HCT116 (cell line): ENCODE results near the gene DMD. TPM values are rescaled to one million over a fixed set of nuclear protein-coding genes. Genes with fewer than 3 reads are reported as not detected.

Experiments
- ATAC-seq: fragments of 200-7000 bp; cut with Tn5 transposase; 2 replicates; pipeline ENCODE4 v1.9.1; 2020; ENCODE audit warnings: mild to moderate bottlenecking, moderate library complexity
- BruUV-seq: library from RNA; stranded (reverse); fragments of 400-500 nt; replicated peaks from 2 replicates; lab custom pipeline; 2021; lab: Mats Ljungman, UMichigan
- CTCF ChIA-PET: fragments of 300-600 bp; sonication (Branson Sonifier 250); formaldehyde crosslinking; loops from one replicate; lab custom pipeline; 2021; ENCODE audit warnings: antibody characterized with exemption; lab: Charles Lee
- POLR2A ChIA-PET: fragments of 300-600, 350-600 bp; sonication (Branson Sonifier 250); formaldehyde crosslinking; loops from one replicate; lab custom pipeline; 2021; ENCODE audit warnings: antibody characterized with exemption; lab: Charles Lee
- RAD21 ChIA-PET, 2 experiments: fragments of 300-600 bp; sonication (Branson Sonifier 250); formaldehyde crosslinking; loops; one replicate each; lab custom pipeline; 2023; ENCODE audit warnings: low total read pairs in 2 of 2; ENCODE audit not compliant: uncharacterized antibody in 2 of 2, unreplicated experiment in 2 of 2, low non-redundant PET in 1 of 2; lab: Charles Lee
- DNase-seq: peaks from one replicate; pipeline ENCODE4 v3.0.0-alpha.2; 2010; ENCODE audit warnings: low read depth, low spot score
- H2AFZ ChIP-seq: fragments of 200-600 bp; shearing (Covaris generic), sonication (generic); 2 replicates; pipeline ENCODE4 v1.6.1; 2017; ENCODE audit warnings: low read depth, mixed run types, mixed read lengths, antibody characterized with exemption, low read length; ENCODE audit not compliant: poor library complexity, severe bottlenecking
- H3K27ac ChIP-seq: 2 replicates; pipeline ENCODE4 v1.5.1; 2012; ENCODE audit warnings: low read depth, low read length
- H3K27me3 ChIP-seq: fragments of 200-600 bp; sonication (generic); 2 replicates; pipeline ENCODE4 v1.6.1; 2016; ENCODE audit warnings: mixed run types, low read length, mixed read lengths; ENCODE audit not compliant: insufficient read depth
- H3K36me3 ChIP-seq, 2 experiments: fragments of 200-500 bp in 1 of 2; fragments of 200-600 bp in 1 of 2; sonication (Bioruptor generic) in 1 of 2; sonication (generic) in 1 of 2; 2 replicates each; pipeline versions ENCODE4 v1.5.1 to v1.6.1; 2014 to 2016; ENCODE audit warnings: low read length in 2 of 2, inconsistent platforms in 1 of 2, mixed read lengths in 1 of 2, mixed run types in 1 of 2; ENCODE audit not compliant: insufficient read depth in 2 of 2, control insufficient read depth in 1 of 2
- H3K4me1 ChIP-seq, 2 experiments: fragments of 200-600 bp in 1 of 2; sonication (generic) in 1 of 2; 2 replicates each; pipeline versions ENCODE4 v1.5.1 to v1.6.1; 2012 to 2017; ENCODE audit warnings: low read length in 2 of 2, inconsistent platforms in 1 of 2, mild to moderate bottlenecking in 1 of 2, mixed read lengths in 1 of 2, mixed run types in 1 of 2, moderate library complexity in 1 of 2; ENCODE audit not compliant: insufficient read depth in 2 of 2, control insufficient read depth in 1 of 2
- H3K4me2 ChIP-seq: fragments of 200-600 bp; sonication (generic); 2 replicates; pipeline ENCODE4 v1.6.1; 2017; ENCODE audit warnings: mixed run types, low read length, mixed read lengths
- H3K4me3 ChIP-seq, 2 experiments: fragments of 200-600 bp in 1 of 2; sonication (generic) in 1 of 2; replicated peaks in 1 of 2; 2 replicates each; pipeline ENCODE4 v1.5.1; 2011 to 2016; ENCODE audit warnings: low read length in 2 of 2, control low read depth in 1 of 2, low read depth in 1 of 2, mild to moderate bottlenecking in 1 of 2, mixed read lengths in 1 of 2, mixed run types in 1 of 2
- H3K79me2 ChIP-seq: fragments of 200-600 bp; sonication (generic); 2 replicates; pipeline ENCODE4 v1.6.1; 2017; ENCODE audit warnings: mild to moderate bottlenecking, mixed run types, low read length, moderate library complexity, mixed read lengths; ENCODE audit not compliant: insufficient read depth
- H3K9ac ChIP-seq: fragments of 200-600 bp; sonication (generic); 2 replicates; pipeline ENCODE4 v1.6.1; 2016; ENCODE audit warnings: low read length, mixed read lengths
- H3K9me2 ChIP-seq: fragments of 200-600 bp; sonication (generic), shearing (Covaris generic); 2 replicates; pipeline ENCODE4 v1.6.1; 2017; ENCODE audit warnings: mixed run types, mild to moderate bottlenecking, moderate library complexity; ENCODE audit not compliant: insufficient read depth
- H3K9me3 ChIP-seq, 2 experiments: fragments of 200-500 bp in 1 of 2; fragments of 200-600 bp in 1 of 2; sonication (Bioruptor generic) in 1 of 2; sonication (generic) in 1 of 2; 2 replicates each; pipeline ENCODE4 v1.6.1; 2014 to 2017; ENCODE audit warnings: low read length in 2 of 2, mixed read lengths in 2 of 2, inconsistent platforms in 1 of 2, low read depth in 1 of 2, mild to moderate bottlenecking in 1 of 2, mixed run types in 1 of 2, moderate library complexity in 1 of 2; ENCODE audit not compliant: control insufficient read depth in 1 of 2, insufficient read depth in 1 of 2
- H4K20me1 ChIP-seq: fragments of 200-600 bp; sonication (generic), shearing (Covaris generic); 2 replicates; pipeline ENCODE4 v1.6.1; 2017; ENCODE audit warnings: mixed run types, mild to moderate bottlenecking, moderate library complexity; ENCODE audit not compliant: insufficient read depth
- CEBPB ChIP-seq: IDR thresholded peaks from 2 replicates; pipeline ENCODE4 v1.6.1; 2012; ENCODE audit warnings: low read depth
- EZH2 ChIP-seq: fragments of 200-600 bp; sonication (generic); IDR thresholded peaks from 2 replicates; pipeline ENCODE4 v1.6.1; 2017; ENCODE audit warnings: antibody characterized with exemption, mixed run types
- POLR2AphosphoS5 ChIP-seq: IDR thresholded peaks from 2 replicates; pipeline ENCODE4 v1.6.1; 2011; ENCODE audit warnings: mild to moderate bottlenecking, low read depth, low read length, moderate library complexity
- RAD21 ChIP-seq: IDR thresholded peaks from 2 replicates; pipeline ENCODE4 v1.6.1; 2012; ENCODE audit warnings: low read depth, mild to moderate bottlenecking
- intact Hi-C: fragments of 100-400 bp; cut with micrococcal nuclease; formaldehyde crosslinking; loops from 2 replicates; pipeline ENCODE4 v1.10.0; 2022
- total RNA-seq: library from RNA; stranded (reverse); gene quantifications from one replicate; pipeline ENCODE4 v1.2.1, GENCODE V29; 2021; ENCODE audit not compliant: unreplicated experiment

The DMD gene
- total RNA-seq, 1 experiment from 2014 or later = 0.05 TPM

DNA sequence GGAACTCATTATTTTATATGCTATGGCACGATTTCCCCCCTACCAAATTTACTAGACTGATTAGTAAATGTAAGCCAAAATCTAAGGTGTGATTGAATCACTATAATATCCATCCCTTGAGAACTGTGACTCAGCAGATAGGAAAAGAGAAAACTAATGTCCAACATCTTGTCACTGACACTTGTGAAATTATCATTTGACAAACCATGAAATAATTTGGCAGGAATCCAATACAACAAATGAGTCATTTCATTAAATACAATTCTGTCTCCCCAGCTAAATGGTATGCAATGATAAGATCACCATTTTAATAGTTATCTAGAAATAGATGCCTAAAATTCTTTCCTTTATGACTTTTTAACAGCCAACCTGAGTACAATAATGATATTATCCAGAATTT is 462.3 kb downstream of the DMD start (continued):
- TF ChIP-seq POLR2AphosphoS5 (no peak), CEBPB (no peak)

DNA sequence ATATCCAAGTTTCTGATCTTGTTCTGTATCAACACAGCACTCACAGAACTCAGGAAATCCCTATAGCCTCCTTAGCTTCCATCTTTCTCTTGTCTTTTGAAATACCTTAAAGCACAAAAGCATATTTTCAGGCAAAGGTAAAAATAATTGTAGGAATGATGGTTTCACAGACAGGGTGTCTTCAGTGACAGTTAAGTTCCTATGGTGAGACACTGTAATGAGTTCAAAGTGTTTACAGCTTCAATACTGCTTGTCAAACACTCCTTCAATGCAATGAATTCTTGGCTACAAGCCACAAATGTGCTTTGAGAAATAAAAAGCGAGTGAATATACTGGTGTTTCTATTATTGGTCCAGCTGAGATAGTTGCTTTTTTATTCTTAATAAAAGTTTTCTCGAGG is 466.0 kb downstream of the DMD start:
- Histone ChIP-seq H3K4me1 (no peaks in the 10 kb centered on the region), H4K20me1 (no peaks in the 10 kb centered on the region), H3K27me3 (no peaks in the 10 kb centered on the region), H3K9me2 (no peaks in the 10 kb centered on the region), H3K4me3 (no peak overlapping the region), H3K9me3 (no peaks in the 10 kb centered on the region), H3K36me3 (no peaks in the 10 kb centered on the region), H3K9ac (no peak overlapping the region), H3K27ac (no peak overlapping the region)
- no peak for DNase-seq
- BruUV-seq = no TSS peak
- CTCF ChIA-PET = no interaction called here
- TF ChIP-seq CEBPB (no peak), EZH2 (no peak)
- TF ChIP-seq, all 23 proteins: peak for 0
- RAD21 ChIA-PET = no interaction called here
- Histone ChIP-seq H3K79me2 (no peaks in the 10 kb centered on the region), H2AFZ (no peak overlapping the region), H3K4me2 (no peak overlapping the region)
- POLR2A ChIA-PET = no interaction called here
- no peak for ATAC-seq
- intact Hi-C loops = no loop called here

DNA sequence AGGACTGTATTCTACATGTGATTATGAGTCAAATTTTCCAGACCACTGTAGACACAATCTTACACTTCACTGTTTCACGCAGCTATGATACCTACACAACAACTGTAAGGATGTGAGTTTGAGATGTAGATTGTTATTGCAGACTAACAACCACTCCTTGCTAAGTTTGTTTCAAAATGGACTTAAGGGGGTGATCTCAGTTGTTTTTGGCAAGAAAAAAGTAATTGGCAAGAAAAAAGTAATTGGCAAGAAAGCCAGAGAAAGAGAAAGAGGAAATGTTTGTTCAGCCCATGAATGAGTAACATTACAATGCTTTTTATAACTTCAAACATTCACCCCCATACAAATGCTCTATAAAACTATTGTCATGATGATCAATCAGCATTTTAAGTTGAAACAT is 466.4 kb downstream of the DMD start:
- H3K36me3 ChIP-seq = no peaks in the 10 kb centered on the region
- DNase-seq = no peak
- no peak for ATAC-seq
- H3K27me3 ChIP-seq = no peaks in the 10 kb centered on the region
- ChIA-PET POLR2A (no interaction called here), RAD21 (no interaction called here), CTCF (no interaction called here)
- no peaks in the 10 kb centered on the region for H4K20me1 ChIP-seq
- BruUV-seq = no TSS peak
- H3K79me2 ChIP-seq = no peaks in the 10 kb centered on the region
- no peak overlapping the region for H3K4me2 ChIP-seq
- H3K9me2 ChIP-seq = no peaks in the 10 kb centered on the region
- H3K9ac ChIP-seq = no peak overlapping the region
- no peaks in the 10 kb centered on the region for H3K4me1 ChIP-seq
- intact Hi-C loops = no loop called here
- no peak overlapping the region for H3K4me3 ChIP-seq
- no peaks in the 10 kb centered on the region for H3K9me3 ChIP-seq
- H2AFZ ChIP-seq = no peak overlapping the region
- TF ChIP-seq RAD21 = no peak
- H3K27ac ChIP-seq = no peak overlapping the region
